Measurements from ENCODE around the gene GSG1L. TPM values are rescaled to one million over a fixed set of nuclear protein-coding genes. Genes with fewer than 3 reads are reported as not detected.

The GSG1L gene
- total RNA-seq, 3 donors from 2014 or later, result not detected

DNA sequence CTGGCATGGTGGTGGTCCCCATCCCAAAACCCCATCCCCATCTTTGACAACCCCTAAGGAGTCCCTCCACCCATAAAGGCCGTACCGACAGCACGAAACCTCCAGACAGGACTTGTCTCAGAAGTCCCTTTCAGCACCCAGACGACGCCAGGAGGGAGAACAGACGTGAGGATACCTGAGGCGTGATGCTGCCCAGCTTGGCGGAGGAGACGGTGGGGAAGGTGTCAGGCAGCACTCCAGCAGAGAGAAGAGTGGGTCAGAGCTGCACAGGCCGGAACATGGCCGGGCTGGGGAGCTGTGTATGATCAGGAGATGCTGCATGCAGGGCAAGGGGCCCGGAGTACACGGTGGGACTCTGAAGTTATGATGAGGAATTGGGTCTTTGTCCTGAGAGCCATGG, 244.2 kb downstream of the GSG1L start:
- Mint-ChIP-seq H3K27me3 (ENCODE audit: low read depth) (peaks cover 19% of the 10 kb centered on the region), H3K36me3 (ENCODE audit: insufficient read depth) (no peaks in the 10 kb centered on the region), H3K4me3 (no peak overlapping the region), H3K4me1 (ENCODE audit: low read depth) (no peaks in the 10 kb centered on the region), H3K9me3 (no peaks in the 10 kb centered on the region)
- DNase-seq (no peak), ATAC-seq (no peak)

- Mint-ChIP-seq H3K9me3 (no peaks in the 10 kb centered on the region), H3K4me1 (ENCODE audit: low read depth) (no peaks in the 10 kb centered on the region), H3K4me3 (no peak overlapping the region), H3K36me3 (ENCODE audit: insufficient read depth) (no peaks in the 10 kb centered on the region), H3K27me3 (ENCODE audit: low read depth) (peaks cover 25% of the 10 kb centered on the region)
- ATAC-seq (no peak), DNase-seq (no peak)
Observed at GRCh38 chr16:27818246-27818645, 245.3 kb downstream of the GSG1L start.

DNA sequence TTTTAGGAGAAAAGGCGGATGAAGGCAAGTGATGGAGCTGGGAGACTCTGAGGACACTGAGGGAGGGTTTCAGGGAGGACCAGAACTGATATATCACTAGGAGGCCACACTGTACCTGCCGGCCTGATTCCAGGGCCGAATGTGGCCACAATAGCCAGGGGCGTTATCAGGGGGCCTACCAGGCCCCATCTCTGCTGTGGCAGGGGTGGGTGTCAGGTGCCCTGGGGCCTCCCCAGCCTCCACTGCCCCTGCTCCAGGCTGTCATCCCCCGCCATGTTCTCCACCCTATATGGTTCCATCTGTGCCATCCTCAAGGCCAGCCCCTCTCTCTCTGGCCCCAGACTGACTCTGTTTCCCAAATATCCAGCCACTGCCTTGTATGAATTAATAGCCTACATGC, 246.5 kb downstream of the GSG1L start:
- Mint-ChIP-seq H3K9me3 (no peaks in the 10 kb centered on the region), H3K27me3 (ENCODE audit: low read depth) (peaks cover 26% of the 10 kb centered on the region), H3K36me3 (ENCODE audit: insufficient read depth) (no peaks in the 10 kb centered on the region), H3K4me3 (no peak overlapping the region), H3K4me1 (ENCODE audit: low read depth) (no peaks in the 10 kb centered on the region)
- DNase-seq (no peak), ATAC-seq (no peak)

- DNase-seq (no peak), ATAC-seq (no peak)
- H3K4me1 Mint-ChIP-seq (ENCODE audit: low read depth), result no peaks in the 10 kb centered on the region
- peaks cover 26% of the 10 kb centered on the region for H3K27me3 Mint-ChIP-seq (ENCODE audit: low read depth)
- no peaks in the 10 kb centered on the region for H3K36me3 Mint-ChIP-seq (ENCODE audit: insufficient read depth)
- H3K9me3 Mint-ChIP-seq, result no peaks in the 10 kb centered on the region
- no peak overlapping the region for H3K4me3 Mint-ChIP-seq
Observed at GRCh38 chr16:27816561-27816960, 247.0 kb downstream of the GSG1L start.

DNA sequence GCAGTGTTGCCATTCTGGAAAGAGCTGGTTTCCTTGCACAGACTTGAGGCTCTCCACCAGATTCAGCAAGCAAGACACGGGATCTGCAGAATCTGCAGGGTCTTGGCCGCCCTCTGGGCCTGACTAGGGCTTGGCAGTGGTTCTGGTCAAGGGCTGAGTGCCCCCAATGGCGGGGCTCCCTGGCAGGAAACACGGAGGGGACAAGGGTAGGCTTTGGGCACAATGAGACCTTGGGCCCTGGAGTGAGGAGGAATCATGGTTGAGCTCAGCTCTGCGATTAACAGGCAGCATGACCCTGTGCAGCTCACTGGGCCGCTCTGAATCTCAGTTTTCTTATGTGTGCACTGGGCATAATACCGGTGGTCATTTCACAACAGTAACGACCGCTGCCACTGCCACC, 249.9 kb downstream of the GSG1L start:
- no peaks in the 10 kb centered on the region for H3K9me3 Mint-ChIP-seq
- H3K36me3 Mint-ChIP-seq (ENCODE audit: insufficient read depth), result no peaks in the 10 kb centered on the region
- ATAC-seq (no peak), DNase-seq (no peak)
- no peaks in the 10 kb centered on the region for H3K4me1 Mint-ChIP-seq (ENCODE audit: low read depth)
- H3K4me3 Mint-ChIP-seq, result no peak overlapping the region
- peaks cover 25% of the 10 kb centered on the region for H3K27me3 Mint-ChIP-seq (ENCODE audit: low read depth)

GRCh38 chr16:27811881-27812280, 251.6 kb downstream of the GSG1L start:
- Mint-ChIP-seq H3K27me3 (ENCODE audit: low read depth) (peaks cover 17% of the 10 kb centered on the region), H3K9me3 (no peaks in the 10 kb centered on the region), H3K36me3 (ENCODE audit: insufficient read depth) (no peaks in the 10 kb centered on the region), H3K4me1 (ENCODE audit: low read depth) (no peaks in the 10 kb centered on the region), H3K4me3 (no peak overlapping the region)
- ATAC-seq (no peak), DNase-seq (no peak)

GRCh38 chr16:27806986-27807385, 256.5 kb downstream of the GSG1L start:
- Mint-ChIP-seq H3K36me3 (ENCODE audit: insufficient read depth) (no peaks in the 10 kb centered on the region), H3K27me3 (ENCODE audit: low read depth) (peaks cover 25% of the 10 kb centered on the region), H3K4me1 (ENCODE audit: low read depth) (peaks cover 4% of the 10 kb centered on the region), H3K4me3 (no peak overlapping the region), H3K9me3 (no peaks in the 10 kb centered on the region)
- DNase-seq (no peak), ATAC-seq (no peak)

DNA sequence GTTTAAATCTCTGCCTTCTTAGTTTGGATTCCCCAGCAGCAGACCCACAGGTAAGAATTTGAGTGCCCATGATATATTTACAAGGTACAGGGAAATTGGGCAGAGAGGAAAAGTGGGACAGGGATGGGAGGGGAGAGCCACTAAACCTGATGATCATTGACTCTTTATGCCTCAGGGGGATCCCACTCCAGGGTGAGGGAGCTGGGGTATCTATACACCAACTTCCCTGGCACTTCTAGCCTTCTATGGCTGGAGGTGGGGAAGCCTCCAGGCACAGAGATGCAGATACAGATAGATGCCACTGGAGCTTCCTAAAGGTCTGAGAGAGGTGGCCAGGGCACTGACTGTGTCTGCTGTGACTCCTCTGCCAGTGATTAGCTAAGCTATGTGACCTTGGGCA, 257.1 kb downstream of the GSG1L start:
- Mint-ChIP-seq H3K4me1 (ENCODE audit: low read depth) (peaks cover 4% of the 10 kb centered on the region), H3K9me3 (no peaks in the 10 kb centered on the region), H3K4me3 (no peak overlapping the region), H3K27me3 (ENCODE audit: low read depth) (peaks cover 25% of the 10 kb centered on the region), H3K36me3 (ENCODE audit: insufficient read depth) (no peaks in the 10 kb centered on the region)
- ATAC-seq, result no peak
- DNase-seq, result no peak

DNA sequence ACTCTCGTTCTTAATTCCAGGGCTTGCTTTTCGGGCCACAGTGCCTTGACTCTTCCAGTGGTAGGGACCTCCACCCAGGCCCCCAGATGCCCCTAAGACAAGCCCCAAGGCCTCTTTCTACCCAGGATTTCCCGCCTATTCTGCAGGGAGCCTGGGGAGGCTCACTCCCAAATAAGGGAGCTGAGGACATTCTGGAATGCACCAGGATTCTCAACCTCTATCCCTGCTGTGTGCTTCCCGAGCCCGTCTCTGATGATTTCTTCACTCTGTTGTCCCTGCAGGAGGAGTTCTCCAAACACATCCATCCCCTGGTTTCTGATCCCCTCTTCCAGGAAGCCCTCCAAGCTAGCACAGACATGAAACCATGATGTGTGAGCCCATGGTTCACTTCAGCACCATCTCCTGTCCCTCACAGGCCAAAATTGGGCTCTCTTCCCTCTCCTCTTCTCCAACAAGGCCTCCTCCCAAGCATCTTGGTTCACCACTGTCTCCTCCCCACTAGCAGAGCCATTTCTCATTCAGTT, 257.6 kb downstream of the GSG1L start:
- peaks cover 4% of the 10 kb centered on the region for H3K4me1 Mint-ChIP-seq (ENCODE audit: low read depth)
- peaks cover 27% of the 10 kb centered on the region for H3K27me3 Mint-ChIP-seq (ENCODE audit: low read depth)
- no peaks in the 10 kb centered on the region for H3K36me3 Mint-ChIP-seq (ENCODE audit: insufficient read depth)
- DNase-seq (no peak), ATAC-seq (no peak)
- H3K4me3 Mint-ChIP-seq, result no peak overlapping the region
- no peaks in the 10 kb centered on the region for H3K9me3 Mint-ChIP-seq

DNA sequence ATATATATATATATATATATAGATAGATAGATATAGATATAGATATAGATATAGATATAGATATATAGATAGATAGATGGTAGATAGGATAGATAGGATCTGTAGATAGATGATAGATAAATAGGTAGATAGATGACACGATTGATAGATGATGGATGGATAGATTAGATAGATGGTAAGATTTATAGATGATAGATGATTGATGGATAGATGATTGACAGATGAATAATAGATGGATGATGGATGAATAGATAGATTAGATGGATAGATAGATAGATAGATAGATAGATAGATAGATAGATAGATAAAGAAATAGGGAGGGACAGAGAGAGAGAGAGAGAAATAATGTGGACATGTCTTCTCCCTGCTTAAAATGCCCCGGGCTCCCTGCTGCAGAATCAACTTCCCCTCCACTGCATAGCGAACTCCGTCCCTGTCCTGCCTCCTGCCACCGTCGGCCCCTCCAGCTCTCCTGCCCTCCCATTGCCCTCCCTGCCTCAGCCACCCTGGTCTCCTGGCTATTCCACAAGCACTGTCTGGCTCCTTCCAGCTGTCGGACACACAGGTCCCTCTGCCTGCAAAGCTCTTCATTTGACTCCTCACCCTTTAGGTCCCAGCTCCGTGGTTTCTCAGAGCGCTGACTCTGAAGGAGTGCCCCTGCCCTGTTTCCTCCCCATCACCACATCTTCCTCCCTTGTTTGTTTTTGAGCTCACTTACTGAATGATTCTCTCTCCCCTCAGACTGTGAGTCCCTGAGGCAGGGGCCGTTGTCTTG, 259.6 kb downstream of the GSG1L start:
- ATAC-seq, result no peak
- Mint-ChIP-seq H3K36me3 (ENCODE audit: insufficient read depth) (no peaks in the 10 kb centered on the region), H3K9me3 (no peaks in the 10 kb centered on the region), H3K27me3 (ENCODE audit: low read depth) (peaks cover 30% of the 10 kb centered on the region), H3K4me3 (no peak overlapping the region), H3K4me1 (ENCODE audit: low read depth) (peaks cover 4% of the 10 kb centered on the region)
- no peak for DNase-seq

- no peaks in the 10 kb centered on the region for H3K36me3 Mint-ChIP-seq (ENCODE audit: insufficient read depth)
- ATAC-seq, result no peak
- H3K9me3 Mint-ChIP-seq, result no peaks in the 10 kb centered on the region
- H3K4me1 Mint-ChIP-seq (ENCODE audit: low read depth), result peaks cover 4% of the 10 kb centered on the region
- peaks cover 25% of the 10 kb centered on the region for H3K27me3 Mint-ChIP-seq (ENCODE audit: low read depth)
- no peak overlapping the region for H3K4me3 Mint-ChIP-seq
- no peak for DNase-seq
Observed at GRCh38 chr16:27802664-27803439, 260.7 kb downstream of the GSG1L start.

DNA sequence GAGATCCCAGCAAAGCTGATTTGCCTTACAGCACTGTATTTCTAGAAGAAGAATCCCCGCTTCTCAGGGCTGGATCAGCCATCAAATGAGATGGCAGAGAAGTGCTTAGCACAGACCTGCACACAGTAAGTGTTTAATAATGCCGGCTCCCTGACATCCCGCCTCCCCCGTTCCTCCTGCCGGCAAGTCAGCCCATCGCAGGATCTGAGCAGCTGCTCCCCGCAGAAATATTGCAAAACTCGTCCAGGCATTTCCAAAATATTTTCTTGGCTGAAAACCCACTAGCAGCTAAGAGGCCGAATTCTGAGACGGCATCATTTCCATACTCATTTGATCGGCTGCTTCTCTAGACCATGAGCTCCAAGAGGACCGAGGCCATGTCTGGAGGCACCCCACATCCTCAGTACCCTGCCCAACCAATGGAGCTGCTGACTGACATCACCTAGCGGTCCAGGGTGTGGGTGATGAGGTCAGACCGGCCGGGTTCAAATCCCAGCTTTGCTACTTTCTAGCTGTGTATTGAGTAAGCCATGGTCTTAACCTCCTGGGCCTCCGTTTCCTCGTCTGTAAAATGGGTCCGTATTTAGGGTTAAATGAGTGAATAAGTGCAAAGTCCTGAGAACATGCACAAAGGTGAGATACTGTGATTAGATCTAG, 262.1 kb downstream of the GSG1L start:
- H3K27me3 Mint-ChIP-seq (ENCODE audit: low read depth), result peaks cover 29% of the 10 kb centered on the region
- ATAC-seq (no peak), DNase-seq (no peak)
- no peaks in the 10 kb centered on the region for H3K9me3 Mint-ChIP-seq
- H3K4me1 Mint-ChIP-seq (ENCODE audit: low read depth), result peaks cover 4% of the 10 kb centered on the region
- H3K4me3 Mint-ChIP-seq, result no peak overlapping the region
- H3K36me3 Mint-ChIP-seq (ENCODE audit: insufficient read depth), result no peaks in the 10 kb centered on the region

GRCh38 chr16:27800817-27801216, 262.7 kb downstream of the GSG1L start:
- DNase-seq (no peak), ATAC-seq (no peak)
- Mint-ChIP-seq H3K4me1 (ENCODE audit: low read depth) (peaks cover 4% of the 10 kb centered on the region), H3K9me3 (no peaks in the 10 kb centered on the region), H3K4me3 (no peak overlapping the region), H3K36me3 (ENCODE audit: insufficient read depth) (no peaks in the 10 kb centered on the region), H3K27me3 (ENCODE audit: low read depth) (peaks cover 28% of the 10 kb centered on the region)

DNA sequence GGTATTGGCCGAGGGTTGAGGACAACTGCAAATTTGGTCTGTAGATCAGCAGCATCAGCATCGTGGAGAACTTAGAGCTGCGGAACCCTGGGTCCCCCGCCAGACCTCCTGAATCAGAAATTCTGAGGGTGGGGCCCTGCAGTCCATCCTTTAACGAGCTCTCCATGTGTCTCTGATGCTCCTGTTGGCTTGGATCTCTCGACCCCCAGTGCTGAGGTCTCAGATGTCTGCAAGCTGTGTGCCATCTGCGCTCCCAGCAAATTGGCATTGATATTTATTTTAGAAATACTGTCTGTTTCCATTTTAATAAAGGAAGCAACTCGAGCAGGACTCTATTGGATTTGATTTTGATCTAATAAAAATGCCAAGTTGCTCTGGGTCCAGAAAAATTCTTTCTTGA, 263.6 kb downstream of the GSG1L start:
- ATAC-seq, result no peak

More for the DNA sequence above, 263.6 kb downstream of the GSG1L start:
- Mint-ChIP-seq H3K4me1 (ENCODE audit: low read depth) (peaks cover 4% of the 10 kb centered on the region), H3K27me3 (ENCODE audit: low read depth) (peaks cover 31% of the 10 kb centered on the region), H3K36me3 (ENCODE audit: insufficient read depth) (no peaks in the 10 kb centered on the region), H3K4me3 (no peak overlapping the region), H3K9me3 (no peaks in the 10 kb centered on the region)
- DNase-seq, result no peak
